Lung (tissue), 12 donors: ENCODE results near the gene HPSE2. TPM values are rescaled to one million over a fixed set of nuclear protein-coding genes. Genes with fewer than 3 reads are reported as not detected.

Experiments used
- ATAC-seq: fragments of 200-7000 bp; cut with Tn5 transposase; one replicate; pipeline ENCODE4 v1.9.1; 2020; ENCODE audit warnings: moderate number of reproducible peaks; ENCODE audit not compliant: insufficient read depth, low FRiP score
- DNase-seq, 3 donors: peaks; one replicate each; pipeline ENCODE4 v3.0.0-alpha.2; 2013 to 2017
- H3K27ac ChIP-seq, 2 donors: one replicate each; pipeline ENCODE4 v1.5.1; 2013; ENCODE audit warnings: mild to moderate bottlenecking in 2 of 2, moderate library complexity in 2 of 2, control low read depth in 1 of 2, inconsistent platforms in 1 of 2, low read depth in 1 of 2, low read length in 1 of 2
- H3K27me3 ChIP-seq, 3 donors: one replicate each; pipeline ENCODE4 v1.5.1; 2013; ENCODE audit warnings: low read length in 2 of 3; ENCODE audit not compliant: control insufficient read depth in 3 of 3, insufficient read depth in 3 of 3
- H3K36me3 ChIP-seq, 4 donors: one replicate each; pipeline ENCODE4 v1.5.1; 2013; ENCODE audit warnings: low read length in 4 of 4, mild to moderate bottlenecking in 1 of 4, moderate library complexity in 1 of 4; ENCODE audit not compliant: control insufficient read depth in 4 of 4, insufficient read depth in 4 of 4
- H3K4me1 ChIP-seq, 5 donors: one replicate each; pipeline ENCODE4 v1.5.1; 2013; ENCODE audit warnings: low read length in 5 of 5, mild to moderate bottlenecking in 2 of 5, moderate library complexity in 1 of 5; ENCODE audit not compliant: control insufficient read depth in 5 of 5, insufficient read depth in 5 of 5
- H3K4me3 ChIP-seq: one replicate; pipeline ENCODE4 v1.5.1; 2013; ENCODE audit warnings: mild to moderate bottlenecking, control low read depth, moderate library complexity
- H3K9ac ChIP-seq, 2 donors: one replicate each; pipeline ENCODE4 v1.5.1; 2013; ENCODE audit warnings: low read length in 2 of 2, control low read depth in 1 of 2; ENCODE audit not compliant: insufficient read depth in 1 of 2
- H3K9me3 ChIP-seq, 4 donors: one replicate each; pipeline ENCODE4 v1.5.1; 2013; ENCODE audit warnings: low read length in 3 of 4, mild to moderate bottlenecking in 1 of 4, moderate library complexity in 1 of 4; ENCODE audit not compliant: control insufficient read depth in 4 of 4, insufficient read depth in 3 of 4
- CTCF ChIP-seq: IDR thresholded peaks from 2 replicates; pipeline ENCODE4 v1.5.1; 2012; ENCODE audit warnings: mild to moderate bottlenecking; ENCODE audit errors: control extremely low read depth, extremely low read depth
- WGBS, 2 donors: extraction: QIAGEN DNeasy Blood & Tissue Kit; methylation state at CpG; one replicate each; pipeline ENCODE4 v1.1.7; 2013; 5-methylcytosine and 5-hydroxymethylcytosine counted together
- polyA plus RNA-seq, 2 donors: library from polyadenylated mRNA; stranded (reverse); fragments of 200-250 nt; gene quantifications; one replicate each; pipeline ENCODE4 v1.2.1, GENCODE V29; 2013
- total RNA-seq, 2 donors: library from RNA; depleted of rRNA in 1 of 2; stranded (reverse); fragments of >200 nt in 1 of 2; gene quantifications; one replicate each; pipeline ENCODE4 v1.2.1, GENCODE V29; 2014 to 2021
- donor health status: control.
- donor health status: control.
- donor health status: Bipolar disorder and iron deficiency.
- donor health status: healthy.
- donor health status: DM: yes; HTN: yes; CAD: no.

HPSE2 gene
- total and polyA plus RNA-seq, 4 donors: 0.32 to 47.3 (median 1.9) TPM

GRCh38 chr10:98817396-98817795 is 418.3 kb downstream of the HPSE2 start:
- no peak overlapping the region for H3K4me3 ChIP-seq
- no peak for TF ChIP-seq CTCF
- H3K9ac ChIP-seq: no peak overlapping the region
- H3K9me3 ChIP-seq: peaks cover 0 to 2% (median 0%) of the 10 kb centered on the region in 4 donors
- H3K27me3 ChIP-seq: peaks cover 0 to 3% (median 0%) of the 10 kb centered on the region in 3 donors
- ATAC-seq (no peak), DNase-seq (no peak)
- no peak overlapping the region for H3K27ac ChIP-seq
- H3K4me1 ChIP-seq: peaks cover 0 to 13% (median 1%) of the 10 kb centered on the region in 5 donors
- WGBS, 2 donors: 93 to 94% methylated on average over 3 of the region's 3 CpGs
- H3K36me3 ChIP-seq: no peaks in the 10 kb centered on the region

DNA sequence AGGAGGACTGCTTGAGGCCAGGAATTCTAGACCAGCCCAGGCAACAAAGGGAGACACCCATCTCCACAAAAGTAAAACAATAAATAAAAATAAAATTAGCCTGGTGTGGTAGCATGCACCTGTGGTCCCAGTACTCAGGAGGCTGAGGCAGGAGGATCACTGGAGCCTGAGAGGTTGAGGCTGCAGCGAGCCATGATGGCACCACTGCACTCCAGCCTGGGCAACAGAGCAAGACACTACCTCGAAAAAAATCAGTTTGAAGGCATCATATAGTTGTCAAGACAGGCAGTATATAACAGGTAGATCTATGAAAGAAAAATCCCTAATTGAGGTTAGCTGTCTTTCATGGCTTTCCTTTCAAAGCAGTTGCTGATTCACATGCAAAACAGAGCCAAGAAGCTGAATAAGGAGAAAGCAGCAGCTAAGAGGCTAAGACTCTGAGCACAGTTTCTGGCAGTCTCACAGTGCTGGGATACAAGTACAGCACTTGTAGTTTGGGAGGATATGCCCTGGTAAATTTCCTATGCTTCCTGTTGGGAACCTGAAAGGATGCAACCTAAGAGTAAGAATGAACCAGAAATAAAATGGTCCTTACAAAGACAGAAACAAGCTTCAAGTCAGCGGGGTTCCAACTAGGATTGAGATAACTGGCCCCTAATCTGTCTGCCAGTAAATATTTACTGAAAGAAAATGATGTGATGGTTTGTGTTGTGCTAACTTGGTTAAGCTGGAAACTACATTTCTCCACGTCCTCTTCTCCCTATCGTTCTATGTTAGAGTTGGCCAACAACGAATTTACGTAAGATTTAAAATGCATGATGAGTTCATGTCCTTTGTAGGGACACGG is 420.4 kb downstream of the HPSE2 start:
- Histone ChIP-seq H3K36me3 (no peaks in the 10 kb centered on the region), H3K9me3 (peaks cover 0 to 2% (median 0%) of the 10 kb centered on the region in 4 donors), H3K27me3 (peaks cover 0 to 3% (median 0%) of the 10 kb centered on the region in 3 donors), H3K9ac (no peak overlapping the region), H3K4me1 (peaks cover 0 to 13% (median 1%) of the 10 kb centered on the region in 5 donors), H3K4me3 (no peak overlapping the region), H3K27ac (no peak overlapping the region)
- WGBS, 2 donors: 61 to 68% methylated on average over 8 of the region's 8 CpGs
- TF ChIP-seq CTCF: no peak
- no peak for ATAC-seq
- DNase-seq: peak; percentile 48 to 94 (median 93)

GRCh38 chr10:98814470-98814869 is 421.2 kb downstream of the HPSE2 start:
- no peak for TF ChIP-seq CTCF
- Histone ChIP-seq H3K4me3 (no peak overlapping the region), H3K27ac (no peak overlapping the region), H3K9me3 (peaks cover 0 to 2% (median 0%) of the 10 kb centered on the region in 4 donors), H3K9ac (no peak overlapping the region), H3K4me1 (peaks cover 0 to 13% (median 1%) of the 10 kb centered on the region in 5 donors), H3K27me3 (peaks cover 0 to 3% (median 0%) of the 10 kb centered on the region in 3 donors), H3K36me3 (no peaks in the 10 kb centered on the region)
- DNase-seq: peak in 2 of 3 donors; percentile 65 to 87
- ATAC-seq: no peak
- 28 to 76% methylated on average over 3 of the region's 3 CpGs for WGBS, 2 donors
